PC-9 (cell line): ENCODE measurements around the gene SEC11A. TPM values are rescaled to one million over a fixed set of nuclear protein-coding genes. Genes with fewer than 3 reads are reported as not detected.

Source experiments
- BruUV-seq: library from RNA; stranded (reverse); fragments of 400-500 nt; replicated peaks from 2 replicates; lab custom pipeline; 2021; lab: Mats Ljungman, UMichigan
- CTCF ChIA-PET: fragments of 300-600 bp; sonication (Branson Sonifier 250); formaldehyde crosslinking; loops from one replicate; lab custom pipeline; 2022; ENCODE audit warnings: antibody characterized with exemption; lab: Charles Lee
- POLR2A ChIA-PET: fragments of 300-600 bp; sonication (Branson Sonifier 250); formaldehyde crosslinking; loops from one replicate; lab custom pipeline; 2022; ENCODE audit warnings: antibody characterized with exemption; ENCODE audit not compliant: unreplicated experiment; lab: Charles Lee
- DNase-seq, 2 experiments: peaks; one replicate each; pipeline versions ENCODE4 v3.0.0 to v3.0.0-alpha.2; 2015 to 2022; ENCODE audit warnings: mixed read lengths in 1 of 2
- H2AFZ ChIP-seq: fragments of 200-600 bp; sonication (generic); 2 replicates; pipeline ENCODE4 v1.8.1; 2017; ENCODE audit warnings: antibody characterized with exemption
- H3F3A ChIP-seq: fragments of 200-600 bp; sonication (generic); 2 replicates; pipeline ENCODE4 v1.8.1; 2017; ENCODE audit warnings: antibody characterized with exemption, mild to moderate bottlenecking, low read depth; ENCODE audit not compliant: insufficient read depth
- H3K27ac ChIP-seq: fragments of 200-600 bp; sonication (generic); 2 replicates; pipeline ENCODE4 v1.6.1; 2016; ENCODE audit warnings: mixed run types
- H3K27me3 ChIP-seq: fragments of 200-600 bp; sonication (generic); 2 replicates; pipeline ENCODE4 v1.6.1; 2016; ENCODE audit warnings: low read depth, mixed run types; ENCODE audit not compliant: insufficient read depth
- H3K36me3 ChIP-seq: fragments of 200-600 bp; sonication (generic); 2 replicates; pipeline ENCODE4 v1.6.1; 2016; ENCODE audit warnings: low read depth, mixed run types
- H3K4me1 ChIP-seq: fragments of 200-600 bp; sonication (generic); replicated peaks from 2 replicates; pipeline ENCODE4 v1.6.1; 2016; ENCODE audit warnings: mixed run types; ENCODE audit not compliant: insufficient read depth
- H3K4me2 ChIP-seq: fragments of 200-600 bp; sonication (generic); 2 replicates; pipeline ENCODE4 v1.6.1; 2017; ENCODE audit warnings: mixed run types
- H3K4me3 ChIP-seq: fragments of 200-600 bp; sonication (generic); 2 replicates; pipeline ENCODE4 v1.6.1; 2016; ENCODE audit warnings: mixed run types
- H3K79me2 ChIP-seq: fragments of 200-600 bp; sonication (generic); 2 replicates; pipeline ENCODE4 v1.6.1; 2017; ENCODE audit warnings: low read depth, mixed run types
- H3K9me2 ChIP-seq: fragments of 200-600 bp; sonication (generic); 2 replicates; pipeline ENCODE4 v1.8.1; 2017; ENCODE audit warnings: mild to moderate bottlenecking; ENCODE audit not compliant: insufficient read depth
- H3K9me3 ChIP-seq: fragments of 200-600 bp; sonication (generic); 2 replicates; pipeline ENCODE4 v1.8.1; 2016; ENCODE audit warnings: low read depth; ENCODE audit not compliant: insufficient read depth
- H4K20me1 ChIP-seq: fragments of 200-600 bp; sonication (generic); 2 replicates; pipeline ENCODE4 v1.8.1; 2017; ENCODE audit not compliant: insufficient read depth
- EZH2 ChIP-seq: fragments of 200-600 bp; sonication (generic); IDR thresholded peaks from 2 replicates; pipeline ENCODE4 v1.8.0; 2017; ENCODE audit warnings: antibody characterized with exemption, low read depth
- intact Hi-C: fragments of 100-400 bp; cut with micrococcal nuclease; formaldehyde crosslinking; loops from one replicate; pipeline ENCODE4 v1.10.0; 2022; ENCODE audit not compliant: unreplicated experiment
- total RNA-seq: library from RNA; stranded (reverse); gene quantifications from 2 replicates; pipeline ENCODE4 v1.2.3, GENCODE V29; 2021
- TF ChIP-seq, protein P1 (sequence below): fragments of 200-600 bp; sonication (generic); conservative IDR thresholded peaks from 2 replicates; pipeline ENCODE4 v1.6.1; 2017; ENCODE audit warnings: mixed run types, antibody characterized with exemption, mild to moderate bottlenecking, moderate library complexity

The SEC11A gene
- total RNA-seq, 1 experiment from 2014 or later = 174 TPM

- TSS peak; percentile 60 for BruUV-seq
- Histone ChIP-seq H3K27ac (0 out of 2 replicates have a peak overlapping the region, but pooled peaks have one; percentile 9), H3K79me2 (peaks cover 16% of the 10 kb centered on the region), H3K4me2 (peak overlapping the region; percentile 93), H3K36me3 (no peaks in the 10 kb centered on the region), H3K9me2 (no peaks in the 10 kb centered on the region), H3F3A (peaks cover 9% of the 10 kb centered on the region; the same call in 1 of the 2 replicates), H3K9me3 (no peaks in the 10 kb centered on the region), H2AFZ (peak overlapping the region; percentile 97), H3K4me3 (peak overlapping the region; percentile 70), H4K20me1 (no peaks in the 10 kb centered on the region), H3K4me1 (peaks cover 33% of the 10 kb centered on the region), H3K27me3 (no peaks in the 10 kb centered on the region)
- ChIA-PET POLR2A (interaction anchor here (0.6 to 0.7 kb wide), 3 partner anchors 9 to 172 kb away, joined by 3 to 6 read pairs (median 5); no protein-coding TSS in a partner anchor), CTCF (no interaction called here)
- intact Hi-C loops = loop anchor here (2.0 kb wide), 1 partner anchor 31 kb away; the partner anchor contains the start of gene ZSCAN2
- TF ChIP-seq, protein P1, sequence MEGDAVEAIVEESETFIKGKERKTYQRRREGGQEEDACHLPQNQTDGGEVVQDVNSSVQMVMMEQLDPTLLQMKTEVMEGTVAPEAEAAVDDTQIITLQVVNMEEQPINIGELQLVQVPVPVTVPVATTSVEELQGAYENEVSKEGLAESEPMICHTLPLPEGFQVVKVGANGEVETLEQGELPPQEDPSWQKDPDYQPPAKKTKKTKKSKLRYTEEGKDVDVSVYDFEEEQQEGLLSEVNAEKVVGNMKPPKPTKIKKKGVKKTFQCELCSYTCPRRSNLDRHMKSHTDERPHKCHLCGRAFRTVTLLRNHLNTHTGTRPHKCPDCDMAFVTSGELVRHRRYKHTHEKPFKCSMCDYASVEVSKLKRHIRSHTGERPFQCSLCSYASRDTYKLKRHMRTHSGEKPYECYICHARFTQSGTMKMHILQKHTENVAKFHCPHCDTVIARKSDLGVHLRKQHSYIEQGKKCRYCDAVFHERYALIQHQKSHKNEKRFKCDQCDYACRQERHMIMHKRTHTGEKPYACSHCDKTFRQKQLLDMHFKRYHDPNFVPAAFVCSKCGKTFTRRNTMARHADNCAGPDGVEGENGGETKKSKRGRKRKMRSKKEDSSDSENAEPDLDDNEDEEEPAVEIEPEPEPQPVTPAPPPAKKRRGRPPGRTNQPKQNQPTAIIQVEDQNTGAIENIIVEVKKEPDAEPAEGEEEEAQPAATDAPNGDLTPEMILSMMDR = no peak
- no peak for TF ChIP-seq EZH2
- no peak for DNase-seq
Observed at GRCh38 chr15:84631706-84632272, 84.2 kb downstream of the SEC11A start.

DNA sequence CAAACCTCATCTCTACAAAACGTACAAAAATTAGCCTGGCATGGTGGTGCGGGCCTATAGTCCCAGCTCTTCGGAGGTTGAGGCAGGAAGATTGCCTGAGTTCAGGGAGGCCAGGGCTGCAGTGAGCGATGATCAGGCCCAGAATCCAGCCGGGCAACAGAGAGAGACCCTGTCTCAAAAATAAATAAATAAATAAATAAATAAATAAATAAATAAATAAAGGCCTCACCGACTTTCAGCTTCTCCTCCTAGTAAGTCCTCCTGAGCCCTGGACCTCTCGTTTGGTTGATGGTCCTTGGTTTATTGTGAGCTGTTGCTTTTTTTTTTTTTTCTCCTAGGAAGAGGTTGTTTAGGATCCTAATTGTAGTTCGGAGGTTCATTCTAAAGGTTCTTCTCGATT is 86.9 kb downstream of the SEC11A start:
- Histone ChIP-seq H3K4me3 (no peak overlapping the region), H3F3A (peaks cover 9% of the 10 kb centered on the region; the same call in 1 of the 2 replicates), H3K27ac (no peak overlapping the region), H3K9me3 (no peaks in the 10 kb centered on the region), H3K36me3 (no peaks in the 10 kb centered on the region), H4K20me1 (no peaks in the 10 kb centered on the region), H3K4me1 (peaks cover 20% of the 10 kb centered on the region), H3K79me2 (peaks cover 13% of the 10 kb centered on the region), H3K4me2 (no peak overlapping the region), H2AFZ (no peak overlapping the region), H3K27me3 (no peaks in the 10 kb centered on the region), H3K9me2 (no peaks in the 10 kb centered on the region)
- no peak for DNase-seq
- TF ChIP-seq, protein P1 = no peak
- TF ChIP-seq EZH2 = no peak
- intact Hi-C loops = no loop called here
- BruUV-seq = no TSS peak
- POLR2A ChIA-PET = no interaction called here
- CTCF ChIA-PET = no interaction called here

- H3K4me3 ChIP-seq = no peak overlapping the region
- BruUV-seq = no TSS peak
- no peaks in the 10 kb centered on the region for H3K79me2 ChIP-seq
- H3K9me3 ChIP-seq = peaks cover 26% of the 10 kb centered on the region
- POLR2A ChIA-PET = no interaction called here
- H3K36me3 ChIP-seq = peaks cover 23% of the 10 kb centered on the region
- peaks cover under 1% of the 10 kb centered on the region; the same call in 1 of the 2 replicates for H3K4me1 ChIP-seq
- no peaks in the 10 kb centered on the region for H3K9me2 ChIP-seq
- CTCF ChIA-PET = interaction anchor here (0.5 kb wide), 1 partner anchor 356 kb away, joined by 6 read pairs; no protein-coding TSS in a partner anchor
- H3K27ac ChIP-seq = no peak overlapping the region
- no peak for TF ChIP-seq EZH2
- TF ChIP-seq, protein P1 = no peak
- H3F3A ChIP-seq = no peaks in the 10 kb centered on the region; the same call in 1 of the 2 replicates
- intact Hi-C loops = no loop called here
- H4K20me1 ChIP-seq = no peaks in the 10 kb centered on the region
- DNase-seq = no peak
- H3K4me2 ChIP-seq = no peak overlapping the region
- no peaks in the 10 kb centered on the region for H3K27me3 ChIP-seq
- no peak overlapping the region for H2AFZ ChIP-seq
Observed at GRCh38 chr15:84625123-84625522, 90.8 kb downstream of the SEC11A start.
